ENCODE measurements around the gene LCN10. TPM values are rescaled to one million over a fixed set of nuclear protein-coding genes. Genes with fewer than 3 reads are reported as not detected.

The LCN10 gene
- total RNA-seq, 1 experiment from 2014 or later: not detected

GRCh38 chr9:136735812-136736480 lies 6.8 kb downstream of the LCN10 start:
- in situ Hi-C loops (cut with HindIII; ENCODE audit: low pct_unique_long_range_greater_than_20kb, low sequenced_read_pairs): no loop called here
- CTCF ChIA-PET: interaction anchor here (0.7 kb wide), 1 partner anchor 28 kb away, joined by 6 read pairs; no protein-coding TSS in a partner anchor
- intact Hi-C loops (cut with micrococcal nuclease; ENCODE audit: unreplicated experiment): no loop called here
- no TSS peak for BruUV-seq (replicated peaks)
- no peaks in the 10 kb centered on the region for H3K27me3 ChIP-seq (ENCODE audit: control insufficient read depth, insufficient read depth, low read length)
- TF ChIP-seq SIN3A (IDR thresholded peaks at IDR 0.05; ENCODE audit: borderline replicate concordance, insufficient read depth, low read depth, low read length): no peak
- TF ChIP-seq REST (IDR thresholded peaks at IDR 0.05; ENCODE audit: insufficient read depth in 1 of 2, low read depth in 2 of 2, low read length in 1 of 2): no peak
- TF ChIP-seq CTCF (IDR thresholded peaks at IDR 0.05): no peak
- TF ChIP-seq POLR2AphosphoS5 (IDR thresholded peaks at IDR 0.05; ENCODE audit: low read depth, low read length): no peak
- TF ChIP-seq TCF7L2 (IDR thresholded peaks at IDR 0.05; ENCODE audit: low read depth, low read length): no peak
- H3K9me3 ChIP-seq (ENCODE audit: control insufficient read depth, insufficient read depth, low read depth, low read length): no peaks in the 10 kb centered on the region
- DNase-seq (ENCODE audit: low read depth, low spot score) (no peak), ATAC-seq (peak; percentile 39; the same call in 1 of the 2 replicates)
- H3K4me1 ChIP-seq (ENCODE audit: control insufficient read depth, insufficient read depth, low read length): no peaks in the 10 kb centered on the region
- no peaks in the 10 kb centered on the region for H3K36me3 ChIP-seq (ENCODE audit: control insufficient read depth, insufficient read depth, low read length)
- H3K4me3 ChIP-seq (ENCODE audit: low read depth in 2 of 2, low read length in 2 of 2): no peak overlapping the region
- no peak overlapping the region for H3K27ac ChIP-seq (ENCODE audit: low read length)
- POLR2A ChIA-PET: no interaction called here

DNA sequence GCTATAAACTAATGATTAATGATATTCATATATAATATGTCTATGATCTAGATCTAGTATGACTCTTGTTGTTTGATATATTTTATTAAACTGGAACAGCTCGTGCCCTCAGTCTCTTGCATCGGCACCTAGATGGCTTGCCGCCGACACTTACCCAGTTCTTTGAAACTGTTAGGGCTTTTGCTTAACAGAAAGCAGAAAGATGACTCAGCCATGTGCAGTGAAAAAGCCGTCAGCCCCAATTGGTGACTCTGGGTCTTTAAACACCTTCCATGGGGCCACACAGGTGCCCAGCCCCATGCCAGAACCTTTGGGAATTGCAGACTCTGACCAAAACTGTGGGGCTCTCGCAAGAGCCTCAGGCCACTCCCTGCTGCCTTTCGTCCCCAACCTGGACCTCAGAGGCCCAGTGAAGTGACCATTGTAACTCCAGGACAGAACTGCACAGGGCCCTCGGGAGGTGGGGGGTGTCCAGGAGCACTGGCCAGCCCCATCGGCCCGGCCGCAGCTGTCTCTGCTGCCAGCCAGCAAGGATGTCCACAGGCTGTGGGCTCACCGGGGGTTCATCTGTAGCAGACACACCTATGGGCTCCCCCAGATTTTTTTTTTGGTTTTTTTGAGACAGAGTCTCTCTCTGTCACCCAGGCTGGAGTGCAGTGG lies 7.8 kb downstream of the LCN10 start:
- H3K27ac ChIP-seq (ENCODE audit: low read length): no peak overlapping the region
- ChIA-PET POLR2A (no interaction called here), CTCF (interaction anchor here (0.7 kb wide), 1 partner anchor 77 kb away, joined by 3 read pairs; no protein-coding TSS in a partner anchor)
- in situ Hi-C loops (cut with HindIII; ENCODE audit: low pct_unique_long_range_greater_than_20kb, low sequenced_read_pairs) (no loop called here), intact Hi-C loops (cut with micrococcal nuclease; ENCODE audit: unreplicated experiment) (no loop called here)
- H3K27me3 ChIP-seq (ENCODE audit: control insufficient read depth, insufficient read depth, low read length): no peaks in the 10 kb centered on the region
- no peak overlapping the region for H3K4me3 ChIP-seq (ENCODE audit: low read depth in 2 of 2, low read length in 2 of 2)
- DNase-seq (ENCODE audit: low read depth, low spot score) (no peak), ATAC-seq (no peak)
- no peaks in the 10 kb centered on the region for H3K9me3 ChIP-seq (ENCODE audit: control insufficient read depth, insufficient read depth, low read depth, low read length)
- no peaks in the 10 kb centered on the region; the same call in 1 of the 2 replicates for H3K4me1 ChIP-seq (ENCODE audit: control insufficient read depth, insufficient read depth, low read length)
- TF ChIP-seq REST (IDR thresholded peaks at IDR 0.05; ENCODE audit: insufficient read depth in 1 of 2, low read depth in 2 of 2, low read length in 1 of 2) (no peak), TCF7L2 (IDR thresholded peaks at IDR 0.05; ENCODE audit: low read depth, low read length) (no peak), SIN3A (IDR thresholded peaks at IDR 0.05; ENCODE audit: borderline replicate concordance, insufficient read depth, low read depth, low read length) (no peak), POLR2AphosphoS5 (IDR thresholded peaks at IDR 0.05; ENCODE audit: low read depth, low read length) (no peak)
- no peaks in the 10 kb centered on the region for H3K36me3 ChIP-seq (ENCODE audit: control insufficient read depth, insufficient read depth, low read length)
- BruUV-seq (replicated peaks): no TSS peak
